HCT116 (cell line): ENCODE measurements around the gene GOLGA7B.

Experiments used
- ATF3 ChIP-seq: IDR thresholded peaks from 2 replicates; pipeline ENCODE4 v1.6.1; 2012
- CTCF ChIP-seq, 3 experiments: fragments of 200-600 bp in 1 of 3; sonication (generic) in 1 of 3; IDR thresholded peaks in 2 of 3; conservative IDR thresholded peaks in 1 of 3; 2 replicates each; pipeline ENCODE4 v1.5.1; 2012 to 2017; ENCODE audit warnings: low read depth in 2 of 3, low read length in 2 of 3, antibody characterized with exemption in 1 of 3, borderline replicate concordance in 1 of 3, control low read depth in 1 of 3, mild to moderate bottlenecking in 1 of 3, mixed read lengths in 1 of 3, mixed run types in 1 of 3, moderate library complexity in 1 of 3; ENCODE audit not compliant: insufficient read depth in 1 of 3
- ELF1 ChIP-seq: IDR thresholded peaks from 2 replicates; pipeline ENCODE4 v1.6.1; 2012; ENCODE audit warnings: low read depth, borderline replicate concordance
- EZH2 ChIP-seq: fragments of 200-600 bp; sonication (generic); IDR thresholded peaks from 2 replicates; pipeline ENCODE4 v1.6.1; 2017; ENCODE audit warnings: antibody characterized with exemption, mixed run types
- JUND ChIP-seq: IDR thresholded peaks from 2 replicates; pipeline ENCODE4 v1.6.1; 2012
- POLR2A ChIP-seq: IDR thresholded peaks from 2 replicates; pipeline ENCODE4 v1.7.0; 2011; ENCODE audit warnings: borderline replicate concordance; ENCODE audit not compliant: insufficient read depth, insufficient read length; ENCODE audit errors: extremely low read depth
- POLR2AphosphoS5 ChIP-seq: IDR thresholded peaks from 2 replicates; pipeline ENCODE4 v1.6.1; 2011; ENCODE audit warnings: mild to moderate bottlenecking, low read depth, low read length, moderate library complexity
- RAD21 ChIP-seq: IDR thresholded peaks from 2 replicates; pipeline ENCODE4 v1.6.1; 2012; ENCODE audit warnings: low read depth, mild to moderate bottlenecking
- REST ChIP-seq: IDR thresholded peaks from 2 replicates; pipeline ENCODE4 v1.6.1; 2012; ENCODE audit warnings: low read depth
- TCF7L2 ChIP-seq: IDR thresholded peaks from 2 replicates; pipeline ENCODE4 v1.7.0; 2011; ENCODE audit warnings: borderline replicate concordance, inconsistent platforms; ENCODE audit not compliant: insufficient read depth, insufficient read length; ENCODE audit errors: extremely low read depth
- YY1 ChIP-seq: IDR thresholded peaks from 2 replicates; pipeline ENCODE4 v1.6.1; 2011; ENCODE audit warnings: low read length, low read depth, moderate library complexity, mild to moderate bottlenecking; ENCODE audit not compliant: insufficient replicate concordance; ENCODE audit errors: extremely low read depth
- ZBTB33 ChIP-seq: IDR thresholded peaks from 2 replicates; pipeline ENCODE4 v1.6.1; 2011; ENCODE audit warnings: mild to moderate bottlenecking, low read length, moderate library complexity; ENCODE audit not compliant: insufficient replicate concordance; ENCODE audit errors: extremely low read depth

GRCh38 chr10:97816609-97817008 is 33.0 kb upstream of the GOLGA7B start:
- TF ChIP-seq CTCF (IDR thresholded peaks at IDR 0.05 in 2 of 3, conservative IDR thresholded peaks at IDR 0.05 in 1 of 3; ENCODE audit: borderline replicate concordance in 1 of 3, insufficient read depth in 1 of 3, low read depth in 2 of 3, low read length in 2 of 3) (no peak), REST (no peak), TCF7L2 (no peak), YY1 (no peak), ZBTB33 (no peak), POLR2A (no peak), RAD21 (no peak), ATF3 (no peak), POLR2AphosphoS5 (no peak), JUND (no peak), EZH2 (no peak), ELF1 (no peak)
